Mammary epithelial cell (primary cell): Measurements from ENCODE around the gene MSI2.

Experiments used
- CTCF ChIP-seq, 2 donors: IDR thresholded peaks in 1 of 2; conservative IDR thresholded peaks in 1 of 2; 2 replicates each; pipeline ENCODE4 v1.5.1; 2011 to 2012; ENCODE audit warnings: inconsistent platforms in 2 of 2, low read length in 2 of 2, mild to moderate bottlenecking in 2 of 2, control low read depth in 1 of 2, low read depth in 1 of 2; ENCODE audit not compliant: insufficient read depth in 1 of 2; ENCODE audit errors: extremely low read depth in 1 of 2
- EZH2 ChIP-seq: IDR thresholded peaks from 2 replicates; pipeline ENCODE4 v1.6.1; 2012; ENCODE audit warnings: low read length, inconsistent platforms, borderline replicate concordance

- TF ChIP-seq CTCF (conservative IDR thresholded peaks at IDR 0.05 in 1 of 2, IDR thresholded peaks at IDR 0.05 in 1 of 2; ENCODE audit: extremely low read depth in 1 of 2, insufficient read depth in 1 of 2, low read depth in 1 of 2, low read length in 2 of 2) (no peak), EZH2 (no peak)
Observed at GRCh38 chr17:57308543-57309186, 52.3 kb downstream of the MSI2 start.
